NCI-H1048 (cell line): ENCODE measurements around the gene ZNF778.
"Not testable (repeated sequence)": the region's sequence is repeated elsewhere in the genome, so short reads cannot be mapped to it uniquely, and the experiment has no call there.

ENCODE experiments used
- DNase-seq: peaks from one replicate; lab custom pipeline; 2025; lab: John Stamatoyannopoulos, UW

The ZNF778 gene

GRCh38 chr16:89217138-89217387, 440 bp upstream of the ZNF778 start:
- DNase-seq = no peak

- DNase-seq = no peak
Measured at GRCh38 chr16:89219365-89219764, 1.9 kb downstream of the ZNF778 start.

GRCh38 chr16:89221604-89222003, 4.1 kb downstream of the ZNF778 start:
- DNase-seq = no peak

- no peak for DNase-seq
Measured at GRCh38 chr16:89222931-89223330, 5.4 kb downstream of the ZNF778 start.

GRCh38 chr16:89224665-89225064, 7.2 kb downstream of the ZNF778 start:
- DNase-seq = no peak

- DNase-seq = no peak
Measured at GRCh38 chr16:89230255-89230654, 12.8 kb downstream of the ZNF778 start.

- DNase-seq = no peak
Measured at GRCh38 chr16:89232107-89232506, 14.6 kb downstream of the ZNF778 start.

GRCh38 chr16:89233678-89234490, 16.4 kb downstream of the ZNF778 start:
- DNase-seq = no peak

GRCh38 chr16:89237733-89238132, 20.2 kb downstream of the ZNF778 start:
- DNase-seq = no peak

GRCh38 chr16:89241187-89242007, 23.9 kb downstream of the ZNF778 start:
- DNase-seq = no peak

GRCh38 chr16:89242795-89243200, 25.3 kb downstream of the ZNF778 start:
- DNase-seq = no peak

GRCh38 chr16:89243664-89244063, 26.2 kb downstream of the ZNF778 start:
- no peak for DNase-seq

- not testable (repeated sequence) for DNase-seq
Measured at GRCh38 chr16:89244264-89244663, 26.8 kb downstream of the ZNF778 start.

- no peak for DNase-seq
Measured at GRCh38 chr16:89244754-89245153, 27.3 kb downstream of the ZNF778 start.

- DNase-seq = no peak
Measured at GRCh38 chr16:89246383-89246902, 28.9 kb downstream of the ZNF778 start.

- peak; percentile 79 for DNase-seq
Measured at GRCh38 chr16:89246903-89247733, 29.6 kb downstream of the ZNF778 start.

- not testable (repeated sequence) for DNase-seq
Measured at GRCh38 chr16:89247734-89248075, 30.2 kb downstream of the ZNF778 start.

GRCh38 chr16:89248196-89248982, 30.9 kb downstream of the ZNF778 start:
- no peak for DNase-seq

- DNase-seq = no peak
Measured at GRCh38 chr16:89253548-89254287, 36.2 kb downstream of the ZNF778 start.

GRCh38 chr16:89256651-89257254, 39.2 kb downstream of the ZNF778 start:
- no peak for DNase-seq
